Effector memory CD4-positive, alpha-beta T cell (primary cell): Measurements from ENCODE around the gene RAB34.

ENCODE experiments used
- DNase-seq, 3 donors: peaks; one replicate each; pipeline ENCODE4 v3.0.0-alpha.2; 2020
- H3K27ac ChIP-seq: 2 replicates; pipeline ENCODE4 v1.7.0; 2013; ENCODE audit warnings: mild to moderate bottlenecking, low read length, moderate library complexity; ENCODE audit not compliant: insufficient read depth, poor library complexity, severe bottlenecking
- H3K27me3 ChIP-seq: replicated peaks from 2 replicates; pipeline ENCODE4 v1.7.0; 2013; ENCODE audit warnings: mild to moderate bottlenecking, low read length; ENCODE audit not compliant: insufficient read depth, control insufficient read depth, poor library complexity, severe bottlenecking
- H3K36me3 ChIP-seq: 2 replicates; pipeline ENCODE4 v1.7.0; 2013; ENCODE audit warnings: mild to moderate bottlenecking, low read length, moderate library complexity; ENCODE audit not compliant: control insufficient read depth, insufficient read depth
- H3K4me1 ChIP-seq: 2 replicates; pipeline ENCODE4 v1.7.0; 2013; ENCODE audit warnings: low read length, mild to moderate bottlenecking; ENCODE audit not compliant: control insufficient read depth, insufficient read depth, poor library complexity, severe bottlenecking
- H3K4me3 ChIP-seq: 2 replicates; pipeline ENCODE4 v1.7.0; 2013; ENCODE audit warnings: low read length, low read depth, mild to moderate bottlenecking; ENCODE audit not compliant: insufficient read depth, poor library complexity, severe bottlenecking
- H3K9me3 ChIP-seq: 2 replicates; pipeline ENCODE4 v1.7.0; 2013; ENCODE audit warnings: mild to moderate bottlenecking, low read length, moderate library complexity; ENCODE audit not compliant: control insufficient read depth
- total RNA-seq, 3 donors: gene quantifications; one replicate each; lab custom pipeline; 2026; lab: John Stamatoyannopoulos, UW

Gene RAB34
- 2.8 to 5.0 (median 3.4) reads per million in 3 donors for total RNA-seq

- Histone ChIP-seq H3K27ac (no peak within 1 kb of the TSS), H3K27me3 (peaks cover 4% of the 10 kb centered on the region), H3K36me3 (peaks cover 7% of the 10 kb centered on the region), H3K9me3 (no peaks in the 10 kb centered on the region), H3K4me3 (no peak within 1 kb of the TSS), H3K4me1 (peaks cover 30% of the 10 kb centered on the region)
- no peak for DNase-seq
Observed at GRCh38 chr17:28717578-28718332, at the start of gene RAB34. Gene RAB34 (minus strand): TSS chr17:28717868. CDS start chr17:28717266, 602 bp downstream.

- Histone ChIP-seq H3K4me1 (no peaks in the 10 kb centered on the region), H3K27ac (no peak overlapping the region), H3K36me3 (peaks cover 33% of the 10 kb centered on the region), H3K9me3 (no peaks in the 10 kb centered on the region), H3K4me3 (no peak overlapping the region), H3K27me3 (no peaks in the 10 kb centered on the region)
- no peak for DNase-seq
Observed at GRCh38 chr17:28765038-28765437, 47.4 kb upstream of the RAB34 start.

- no peaks in the 10 kb centered on the region for H3K27me3 ChIP-seq
- no peaks in the 10 kb centered on the region for H3K9me3 ChIP-seq
- peaks cover 44% of the 10 kb centered on the region for H3K36me3 ChIP-seq
- peak; percentile 42 to 70 (median 50) for DNase-seq
- no peaks in the 10 kb centered on the region for H3K4me1 ChIP-seq
- H3K27ac ChIP-seq = no peak overlapping the region
- H3K4me3 ChIP-seq = no peak overlapping the region
Observed at GRCh38 chr17:28763804-28764266, 46.2 kb upstream of the RAB34 start.

GRCh38 chr17:28763137-28763799 is 45.6 kb upstream of the RAB34 start:
- no peak for DNase-seq
- no peaks in the 10 kb centered on the region for H3K9me3 ChIP-seq
- no peaks in the 10 kb centered on the region for H3K4me1 ChIP-seq
- H3K4me3 ChIP-seq = no peak overlapping the region
- no peak overlapping the region for H3K27ac ChIP-seq
- H3K36me3 ChIP-seq = peaks cover 50% of the 10 kb centered on the region
- H3K27me3 ChIP-seq = no peaks in the 10 kb centered on the region

GRCh38 chr17:28760601-28761562 is 43.2 kb upstream of the RAB34 start:
- no peaks in the 10 kb centered on the region for H3K4me1 ChIP-seq
- H3K36me3 ChIP-seq = peaks cover 56% of the 10 kb centered on the region
- H3K27me3 ChIP-seq = no peaks in the 10 kb centered on the region
- H3K9me3 ChIP-seq = no peaks in the 10 kb centered on the region
- DNase-seq = no peak
- no peak overlapping the region for H3K4me3 ChIP-seq
- H3K27ac ChIP-seq = no peak overlapping the region

GRCh38 chr17:28759256-28759865 is 41.7 kb upstream of the RAB34 start:
- no peak overlapping the region for H3K4me3 ChIP-seq
- no peaks in the 10 kb centered on the region for H3K4me1 ChIP-seq
- peaks cover 45% of the 10 kb centered on the region for H3K36me3 ChIP-seq
- H3K27me3 ChIP-seq = no peaks in the 10 kb centered on the region
- H3K27ac ChIP-seq = no peak overlapping the region
- DNase-seq = no peak
- no peaks in the 10 kb centered on the region for H3K9me3 ChIP-seq

- no peak for DNase-seq
- no peak overlapping the region for H3K27ac ChIP-seq
- peaks cover 45% of the 10 kb centered on the region for H3K36me3 ChIP-seq
- no peaks in the 10 kb centered on the region for H3K4me1 ChIP-seq
- no peak overlapping the region for H3K4me3 ChIP-seq
- H3K9me3 ChIP-seq = no peaks in the 10 kb centered on the region
- H3K27me3 ChIP-seq = no peaks in the 10 kb centered on the region
Observed at GRCh38 chr17:28758411-28759121, 40.9 kb upstream of the RAB34 start.

- Histone ChIP-seq H3K4me1 (no peaks in the 10 kb centered on the region), H3K27me3 (no peaks in the 10 kb centered on the region), H3K36me3 (peaks cover 34% of the 10 kb centered on the region), H3K27ac (no peak overlapping the region), H3K4me3 (no peak overlapping the region), H3K9me3 (no peaks in the 10 kb centered on the region)
- DNase-seq = no peak
Observed at GRCh38 chr17:28756049-28756804, 38.6 kb upstream of the RAB34 start.
